Lung (tissue), 12 donors: ENCODE measurements around the gene GLRX. TPM values are rescaled to one million over a fixed set of nuclear protein-coding genes. Genes with fewer than 3 reads are reported as not detected.

Experiments
- ATAC-seq: fragments of 200-7000 bp; cut with Tn5 transposase; one replicate; pipeline ENCODE4 v1.9.1; 2020; ENCODE audit warnings: moderate number of reproducible peaks; ENCODE audit not compliant: insufficient read depth, low FRiP score
- DNase-seq, 3 donors: peaks; one replicate each; pipeline ENCODE4 v3.0.0-alpha.2; 2013 to 2017
- H3K27ac ChIP-seq, 2 donors: one replicate each; pipeline ENCODE4 v1.5.1; 2013; ENCODE audit warnings: mild to moderate bottlenecking in 2 of 2, moderate library complexity in 2 of 2, control low read depth in 1 of 2, inconsistent platforms in 1 of 2, low read depth in 1 of 2, low read length in 1 of 2
- H3K27me3 ChIP-seq, 3 donors: one replicate each; pipeline ENCODE4 v1.5.1; 2013; ENCODE audit warnings: low read length in 2 of 3; ENCODE audit not compliant: control insufficient read depth in 3 of 3, insufficient read depth in 3 of 3
- H3K36me3 ChIP-seq, 4 donors: one replicate each; pipeline ENCODE4 v1.5.1; 2013; ENCODE audit warnings: low read length in 4 of 4, mild to moderate bottlenecking in 1 of 4, moderate library complexity in 1 of 4; ENCODE audit not compliant: control insufficient read depth in 4 of 4, insufficient read depth in 4 of 4
- H3K4me1 ChIP-seq, 5 donors: one replicate each; pipeline ENCODE4 v1.5.1; 2013; ENCODE audit warnings: low read length in 5 of 5, mild to moderate bottlenecking in 2 of 5, moderate library complexity in 1 of 5; ENCODE audit not compliant: control insufficient read depth in 5 of 5, insufficient read depth in 5 of 5
- H3K4me3 ChIP-seq: one replicate; pipeline ENCODE4 v1.5.1; 2013; ENCODE audit warnings: mild to moderate bottlenecking, control low read depth, moderate library complexity
- H3K9ac ChIP-seq, 2 donors: one replicate each; pipeline ENCODE4 v1.5.1; 2013; ENCODE audit warnings: low read length in 2 of 2, control low read depth in 1 of 2; ENCODE audit not compliant: insufficient read depth in 1 of 2
- H3K9me3 ChIP-seq, 4 donors: one replicate each; pipeline ENCODE4 v1.5.1; 2013; ENCODE audit warnings: low read length in 3 of 4, mild to moderate bottlenecking in 1 of 4, moderate library complexity in 1 of 4; ENCODE audit not compliant: control insufficient read depth in 4 of 4, insufficient read depth in 3 of 4
- WGBS, 2 donors: extraction: QIAGEN DNeasy Blood & Tissue Kit; methylation state at CpG; one replicate each; pipeline ENCODE4 v1.1.7; 2013; 5-methylcytosine and 5-hydroxymethylcytosine counted together
- polyA plus RNA-seq, 2 donors: library from polyadenylated mRNA; stranded (reverse); fragments of 200-250 nt; gene quantifications; one replicate each; pipeline ENCODE4 v1.2.1, GENCODE V29; 2013
- total RNA-seq, 2 donors: library from RNA; depleted of rRNA in 1 of 2; stranded (reverse); fragments of >200 nt in 1 of 2; gene quantifications; one replicate each; pipeline ENCODE4 v1.2.1, GENCODE V29; 2014 to 2021
- TF ChIP-seq, protein P1 (sequence below): IDR thresholded peaks from 2 replicates; pipeline ENCODE4 v1.5.1; 2012; ENCODE audit warnings: mild to moderate bottlenecking; ENCODE audit errors: control extremely low read depth, extremely low read depth
- donor health status: control.
- donor health status: control.
- donor health status: Bipolar disorder and iron deficiency.
- donor health status: healthy.
- donor health status: DM: yes; HTN: yes; CAD: no.

Gene GLRX
- total and polyA plus RNA-seq, 4 donors = 23.1 to 300 (median 91.2) TPM

DNA sequence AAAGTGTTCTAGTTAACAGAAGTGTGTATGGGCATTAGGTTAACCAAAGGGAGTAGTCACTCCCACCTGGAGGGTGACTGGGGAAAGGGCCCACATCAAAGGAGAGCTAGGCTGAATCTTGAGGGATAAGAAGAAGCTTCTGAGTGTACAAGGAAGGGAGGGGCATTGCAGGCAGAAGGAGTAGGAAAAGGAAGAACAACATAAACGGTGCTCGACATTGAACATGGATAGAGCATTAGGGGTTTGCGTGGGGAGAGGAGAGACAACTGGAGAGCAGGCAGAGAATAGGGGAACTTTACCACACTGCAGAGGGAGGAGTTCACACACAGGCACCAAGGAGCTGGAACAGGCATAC, 5.3 kb upstream of the GLRX start:
- Histone ChIP-seq H3K4me1 (peaks cover 0 to 16% (median 10%) of the 10 kb centered on the region in 5 donors), H3K4me3 (no peak overlapping the region), H3K27ac (no peak overlapping the region), H3K9me3 (no peaks in the 10 kb centered on the region), H3K9ac (no peak overlapping the region), H3K36me3 (no peaks in the 10 kb centered on the region), H3K27me3 (no peaks in the 10 kb centered on the region)
- no peak for DNase-seq
- TF ChIP-seq, protein P1, sequence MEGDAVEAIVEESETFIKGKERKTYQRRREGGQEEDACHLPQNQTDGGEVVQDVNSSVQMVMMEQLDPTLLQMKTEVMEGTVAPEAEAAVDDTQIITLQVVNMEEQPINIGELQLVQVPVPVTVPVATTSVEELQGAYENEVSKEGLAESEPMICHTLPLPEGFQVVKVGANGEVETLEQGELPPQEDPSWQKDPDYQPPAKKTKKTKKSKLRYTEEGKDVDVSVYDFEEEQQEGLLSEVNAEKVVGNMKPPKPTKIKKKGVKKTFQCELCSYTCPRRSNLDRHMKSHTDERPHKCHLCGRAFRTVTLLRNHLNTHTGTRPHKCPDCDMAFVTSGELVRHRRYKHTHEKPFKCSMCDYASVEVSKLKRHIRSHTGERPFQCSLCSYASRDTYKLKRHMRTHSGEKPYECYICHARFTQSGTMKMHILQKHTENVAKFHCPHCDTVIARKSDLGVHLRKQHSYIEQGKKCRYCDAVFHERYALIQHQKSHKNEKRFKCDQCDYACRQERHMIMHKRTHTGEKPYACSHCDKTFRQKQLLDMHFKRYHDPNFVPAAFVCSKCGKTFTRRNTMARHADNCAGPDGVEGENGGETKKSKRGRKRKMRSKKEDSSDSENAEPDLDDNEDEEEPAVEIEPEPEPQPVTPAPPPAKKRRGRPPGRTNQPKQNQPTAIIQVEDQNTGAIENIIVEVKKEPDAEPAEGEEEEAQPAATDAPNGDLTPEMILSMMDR = no peak
- 43 to 52% methylated on average over 3 of the region's 3 CpGs for WGBS, 2 donors
- ATAC-seq = no peak

- Histone ChIP-seq H3K4me1 (peaks cover 0 to 16% (median 11%) of the 10 kb centered on the region in 5 donors), H3K27me3 (no peaks in the 10 kb centered on the region), H3K27ac (peak overlapping the region in 1 of 2 donors; percentile 38), H3K9ac (no peak overlapping the region), H3K4me3 (no peak overlapping the region), H3K36me3 (no peaks in the 10 kb centered on the region), H3K9me3 (no peaks in the 10 kb centered on the region)
- DNase-seq = no peak
- 65 to 88% methylated on average over 10 of the region's 10 CpGs for WGBS, 2 donors
- TF ChIP-seq, protein P1 = no peak
- ATAC-seq = no peak
Measured at GRCh38 chr5:95826949-95827891, 4.7 kb upstream of the GLRX start.

DNA sequence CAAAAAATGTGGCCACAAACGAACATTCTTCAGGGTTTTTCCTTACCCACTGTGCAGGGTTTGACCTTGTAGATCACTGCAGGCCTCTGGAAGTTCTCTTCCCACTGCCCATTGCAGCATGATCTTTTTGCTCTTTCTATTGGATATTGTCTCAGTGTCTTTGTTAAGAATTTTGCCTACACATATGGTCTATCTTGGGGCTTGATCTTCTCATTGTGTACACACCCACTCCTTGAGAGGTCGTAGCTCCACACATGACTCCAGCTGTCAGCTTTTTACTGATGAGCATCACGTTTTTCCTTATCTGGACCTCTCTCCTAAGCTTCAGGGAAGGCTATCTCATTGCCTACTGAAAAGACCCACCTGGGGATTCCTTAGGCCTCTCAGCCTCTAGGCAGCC, 3.0 kb upstream of the GLRX start:
- no peak overlapping the region for H3K27ac ChIP-seq
- H3K36me3 ChIP-seq = no peaks in the 10 kb centered on the region
- no peaks in the 10 kb centered on the region for H3K27me3 ChIP-seq
- no peak overlapping the region for H3K4me3 ChIP-seq
- peaks cover 4 to 21% (median 11%) of the 10 kb centered on the region in 5 donors for H3K4me1 ChIP-seq
- no peaks in the 10 kb centered on the region for H3K9me3 ChIP-seq
- H3K9ac ChIP-seq = no peak overlapping the region
- TF ChIP-seq, protein P1 = no peak
- 49 to 69% methylated on average over 3 of the region's 3 CpGs for WGBS, 2 donors
- DNase-seq (no peak), ATAC-seq (no peak)
